Measurements from ENCODE around the gene EIF3F. TPM values are rescaled to one million over a fixed set of nuclear protein-coding genes. Genes with fewer than 3 reads are reported as not detected.
A peak's percentile ranks its signal among the peaks of the same experiment; 100 is the strongest.

EIF3F gene
- total and polyA plus RNA-seq, 2 experiments from 2014 or later = 193 to 359 TPM

- H3K27me3 ChIP-seq (replicated peaks; ENCODE audit: insufficient read depth) = no peaks in the 10 kb centered on the region
- no peak overlapping the region for H3K9ac ChIP-seq
- no peak overlapping the region for H3K27ac ChIP-seq
- H3K4me3 ChIP-seq = no peak overlapping the region
- H3K9me2 ChIP-seq (ENCODE audit: insufficient read depth) = no peaks in the 10 kb centered on the region
- no peak for TF ChIP-seq EZH2 (IDR thresholded peaks at IDR 0.05; ENCODE audit: insufficient read depth, poor library complexity, severe bottlenecking)
- no peak for TF ChIP-seq EZH2phosphoT487 (IDR thresholded peaks at IDR 0.05; ENCODE audit: insufficient read depth, low read depth)
- H4K20me1 ChIP-seq (ENCODE audit: insufficient read depth) = no peaks in the 10 kb centered on the region
- WGBS, 2 experiments (ENCODE audit: low coverage in 1 of 2, low lambda C conversion rate in 2 of 2, missing lambda C conversion rate in 2 of 2) = 47 to 64% methylated on average over 9 to 13 of the region's 13 CpGs
- no peaks in the 10 kb centered on the region for H3K79me2 ChIP-seq (ENCODE audit: insufficient read depth)
- no peaks in the 10 kb centered on the region for H3K9me3 ChIP-seq (ENCODE audit: low read depth)
- peaks cover 26% of the 10 kb centered on the region for H3K4me1 ChIP-seq (ENCODE audit: insufficient read depth)
- H3F3A ChIP-seq (ENCODE audit: insufficient read depth) = peaks cover 39% of the 10 kb centered on the region
- in situ Hi-C loops (cut with MboI) = loop anchor here (25.0 kb wide), 1 partner anchor 544 kb away; no protein-coding TSS in a partner anchor
- no peak overlapping the region for H3K4me2 ChIP-seq (ENCODE audit: unreplicated experiment)
- H2AFZ ChIP-seq = no peak overlapping the region
- H3K36me3 ChIP-seq (ENCODE audit: low read depth) = no peaks in the 10 kb centered on the region
- no peak for DNase-seq
These were observed 30.9 kb downstream of the EIF3F start for GRCh38 chr11:8017894-8018483.

GRCh38 chr11:8018484-8019313 lies 31.6 kb downstream of the EIF3F start:
- WGBS, 2 experiments (ENCODE audit: low coverage in 1 of 2, low lambda C conversion rate in 2 of 2, missing lambda C conversion rate in 2 of 2) = 2% methylated on average over 46 to 61 of the region's 62 CpGs
- Histone ChIP-seq H3K9ac (peak overlapping the region; percentile 83), H3K4me3 (peak overlapping the region; percentile 71), H3K4me2 (ENCODE audit: unreplicated experiment) (peak overlapping the region; percentile 100), H2AFZ (peak overlapping the region; percentile 83), H3K27me3 (replicated peaks; ENCODE audit: insufficient read depth) (no peaks in the 10 kb centered on the region), H4K20me1 (ENCODE audit: insufficient read depth) (no peaks in the 10 kb centered on the region), H3K27ac (peak overlapping the region; percentile 33), H3F3A (ENCODE audit: insufficient read depth) (peaks cover 37% of the 10 kb centered on the region), H3K9me2 (ENCODE audit: insufficient read depth) (no peaks in the 10 kb centered on the region), H3K4me1 (ENCODE audit: insufficient read depth) (peaks cover 25% of the 10 kb centered on the region), H3K79me2 (ENCODE audit: insufficient read depth) (no peaks in the 10 kb centered on the region), H3K9me3 (ENCODE audit: low read depth) (no peaks in the 10 kb centered on the region), H3K36me3 (ENCODE audit: low read depth) (no peaks in the 10 kb centered on the region)
- peak; percentile 91 for DNase-seq
- in situ Hi-C loops (cut with MboI) = loop anchor here (25.0 kb wide), 1 partner anchor 544 kb away; no protein-coding TSS in a partner anchor
- TF ChIP-seq EZH2 (IDR thresholded peaks at IDR 0.05; ENCODE audit: insufficient read depth, poor library complexity, severe bottlenecking) (no peak), EZH2phosphoT487 (IDR thresholded peaks at IDR 0.05; ENCODE audit: insufficient read depth, low read depth) (no peak)

- peaks cover 25% of the 10 kb centered on the region for H3K4me1 ChIP-seq (ENCODE audit: insufficient read depth)
- in situ Hi-C loops (cut with MboI) = loop anchor here (25.0 kb wide), 1 partner anchor 543 kb away; no protein-coding TSS in a partner anchor
- peak overlapping the region; percentile 100 for H3K4me2 ChIP-seq (ENCODE audit: unreplicated experiment)
- no peaks in the 10 kb centered on the region for H3K27me3 ChIP-seq (replicated peaks; ENCODE audit: insufficient read depth)
- H3K4me3 ChIP-seq = peak overlapping the region; percentile 71
- peak overlapping the region; percentile 83 for H2AFZ ChIP-seq
- peak overlapping the region; percentile 83 for H3K9ac ChIP-seq
- peak overlapping the region; percentile 33 for H3K27ac ChIP-seq
- no peaks in the 10 kb centered on the region for H4K20me1 ChIP-seq (ENCODE audit: insufficient read depth)
- H3K9me3 ChIP-seq (ENCODE audit: low read depth) = no peaks in the 10 kb centered on the region
- H3K36me3 ChIP-seq (ENCODE audit: low read depth) = no peaks in the 10 kb centered on the region
- TF ChIP-seq EZH2phosphoT487 (IDR thresholded peaks at IDR 0.05; ENCODE audit: insufficient read depth, low read depth) (no peak), EZH2 (IDR thresholded peaks at IDR 0.05; ENCODE audit: insufficient read depth, poor library complexity, severe bottlenecking) (no peak)
- WGBS, 2 experiments (ENCODE audit: low coverage in 1 of 2, low lambda C conversion rate in 2 of 2, missing lambda C conversion rate in 2 of 2) = 1 to 2% methylated on average over 50 to 58 of the region's 84 CpGs
- H3F3A ChIP-seq (ENCODE audit: insufficient read depth) = peaks cover 37% of the 10 kb centered on the region
- DNase-seq = peak; percentile 91
- no peaks in the 10 kb centered on the region for H3K9me2 ChIP-seq (ENCODE audit: insufficient read depth)
- no peaks in the 10 kb centered on the region for H3K79me2 ChIP-seq (ENCODE audit: insufficient read depth)
These were observed 32.4 kb downstream of the EIF3F start for GRCh38 chr11:8019314-8020243.

- Histone ChIP-seq H3F3A (ENCODE audit: insufficient read depth) (peaks cover 37% of the 10 kb centered on the region), H3K9me3 (ENCODE audit: low read depth) (no peaks in the 10 kb centered on the region), H3K9ac (peak overlapping the region; percentile 83), H3K4me2 (ENCODE audit: unreplicated experiment) (peak overlapping the region; percentile 100), H3K36me3 (ENCODE audit: low read depth) (no peaks in the 10 kb centered on the region), H3K27ac (no peak overlapping the region), H3K4me3 (peak overlapping the region; percentile 71), H3K27me3 (replicated peaks; ENCODE audit: insufficient read depth) (no peaks in the 10 kb centered on the region), H3K9me2 (ENCODE audit: insufficient read depth) (no peaks in the 10 kb centered on the region), H4K20me1 (ENCODE audit: insufficient read depth) (no peaks in the 10 kb centered on the region), H2AFZ (peak overlapping the region; percentile 83), H3K79me2 (ENCODE audit: insufficient read depth) (no peaks in the 10 kb centered on the region), H3K4me1 (ENCODE audit: insufficient read depth) (peaks cover 29% of the 10 kb centered on the region)
- TF ChIP-seq EZH2phosphoT487 (IDR thresholded peaks at IDR 0.05; ENCODE audit: insufficient read depth, low read depth) = no peak
- no peak for TF ChIP-seq EZH2 (IDR thresholded peaks at IDR 0.05; ENCODE audit: insufficient read depth, poor library complexity, severe bottlenecking)
- DNase-seq = no peak
- in situ Hi-C loops (cut with MboI) = loop anchor here (25.0 kb wide), 1 partner anchor 542 kb away; no protein-coding TSS in a partner anchor
- 75% methylated on average over 7 of the region's 7 CpGs for WGBS, 2 experiments (ENCODE audit: low coverage in 1 of 2, low lambda C conversion rate in 2 of 2, missing lambda C conversion rate in 2 of 2)
These were observed 33.1 kb downstream of the EIF3F start for GRCh38 chr11:8020244-8020597.

Measured in GM23248 (cell line).